Muscle of leg (tissue), 9 donors: ENCODE data around the gene SGMS1. TPM values are rescaled to one million over a fixed set of nuclear protein-coding genes. Genes with fewer than 3 reads are reported as not detected.

Source experiments
- polyA plus RNA-seq, 8 donors: library from polyadenylated mRNA; unstranded; fragments of 120-200 nt; gene quantifications; one replicate each; pipeline versions ENCODE4 v1.2.1 to v1.2.3, GENCODE V29; 2013; ENCODE audit warnings: inconsistent platforms in 1 of 8, low replicate concordance in 1 of 8; ENCODE audit not compliant: insufficient read length in 8 of 8, insufficient read depth in 1 of 8
- total RNA-seq: library from RNA; stranded (reverse); fragments of 120-200 nt; gene quantifications from one replicate; pipeline ENCODE4 v1.2.4, GENCODE V29; 2013

Gene SGMS1
- total and polyA plus RNA-seq, 9 donors = 18.2 to 30.5 (median 23.0) TPM

Other genes with a start within 250 kb of the SGMS1 start
- gene ASAH2B, start 116.0 kb upstream of the SGMS1 start, total RNA-seq = 2.9 TPM
- gene ASAH2B, start 116.0 kb upstream of the SGMS1 start, polyA plus RNA-seq = 1 to 10 TPM; 3.0 to 5.8 (median 3.7) TPM